Cardiac muscle cell (in vitro differentiated cells and primary cell): ENCODE results near the gene OSBPL5. TPM values are rescaled to one million over a fixed set of nuclear protein-coding genes. Genes with fewer than 3 reads are reported as not detected.

Experiments used
- DNase-seq, 2 donors: peaks; one replicate each; pipeline versions ENCODE4 v3.0.0 to v3.0.0-alpha.2; 2010 to 2017; ENCODE audit warnings: low read depth in 1 of 2, low spot score in 1 of 2
- H3K27ac ChIP-seq: fragments of 200-600 bp; sonication (generic); 2 replicates; pipeline ENCODE4 v1.5.1; 2016
- H3K27me3 ChIP-seq: fragments of 200-600 bp; sonication (generic); 2 replicates; pipeline ENCODE4 v1.6.0; 2016; ENCODE audit warnings: control low read depth
- H3K36me3 ChIP-seq: fragments of 200-600 bp; sonication (generic); 2 replicates; pipeline ENCODE4 v1.5.1; 2016; ENCODE audit warnings: control low read depth
- H3K4me1 ChIP-seq: fragments of 200-600 bp; sonication (generic); 2 replicates; pipeline ENCODE4 v1.8.1; 2017; ENCODE audit warnings: low read depth, mild to moderate bottlenecking, mixed run types
- H3K4me3 ChIP-seq: fragments of 200-600 bp; sonication (generic); 2 replicates; pipeline ENCODE4 v1.5.1; 2016; ENCODE audit warnings: mild to moderate bottlenecking
- H3K9me3 ChIP-seq: fragments of 200-600 bp; sonication (generic); 2 replicates; pipeline ENCODE4 v1.5.1; 2017; ENCODE audit warnings: low read depth, mild to moderate bottlenecking, control low read depth
- CTCF ChIP-seq: IDR thresholded peaks from 2 replicates; pipeline ENCODE4 v1.5.1; 2012; ENCODE audit warnings: low read depth, mild to moderate bottlenecking, low read length
- polyA plus RNA-seq: library from polyadenylated mRNA; unstranded; fragments of >200 nt; fragmentation: Nextera tagmentation; extraction: Ambion mirVana; gene quantifications from 2 replicates; pipeline ENCODE4 v1.2.1, GENCODE V29; 2016
- total RNA-seq: library from RNA; depleted of rRNA; stranded (reverse); fragments of >200 nt; gene quantifications from 2 replicates; pipeline ENCODE4 v1.2.3, GENCODE V29; 2016

The OSBPL5 gene
- total and polyA plus RNA-seq, 2 experiments from 2014 or later = 20.9 to 33.9 TPM

- no peak for DNase-seq
- TF ChIP-seq CTCF = no peak
- H3K27me3 ChIP-seq = peaks cover 65% of the 10 kb centered on the region
- H3K36me3 ChIP-seq = no peaks in the 10 kb centered on the region
- H3K4me1 ChIP-seq = no peaks in the 10 kb centered on the region
- H3K27ac ChIP-seq = no peak overlapping the region
- H3K4me3 ChIP-seq = no peak overlapping the region
- no peaks in the 10 kb centered on the region for H3K9me3 ChIP-seq
Measured at GRCh38 chr11:3200388-3201111, 35.4 kb upstream of the OSBPL5 start.

- H3K4me3 ChIP-seq = no peak overlapping the region
- no peaks in the 10 kb centered on the region for H3K9me3 ChIP-seq
- H3K27me3 ChIP-seq = peaks cover 57% of the 10 kb centered on the region
- no peak overlapping the region for H3K27ac ChIP-seq
- TF ChIP-seq CTCF = no peak
- H3K36me3 ChIP-seq = no peaks in the 10 kb centered on the region
- DNase-seq = no peak
- H3K4me1 ChIP-seq = no peaks in the 10 kb centered on the region
Measured at GRCh38 chr11:3199537-3200295, 34.6 kb upstream of the OSBPL5 start.

GRCh38 chr11:3198815-3199214 is 33.7 kb upstream of the OSBPL5 start:
- no peak for TF ChIP-seq CTCF
- H3K27me3 ChIP-seq = peaks cover 48% of the 10 kb centered on the region
- no peak for DNase-seq

GRCh38 chr11:3197878-3198528 is 32.9 kb upstream of the OSBPL5 start:
- no peaks in the 10 kb centered on the region for H3K9me3 ChIP-seq
- H3K27ac ChIP-seq = no peak overlapping the region
- H3K4me1 ChIP-seq = no peaks in the 10 kb centered on the region
- H3K36me3 ChIP-seq = no peaks in the 10 kb centered on the region
- peaks cover 40% of the 10 kb centered on the region for H3K27me3 ChIP-seq
- no peak for DNase-seq
- TF ChIP-seq CTCF = no peak
- H3K4me3 ChIP-seq = no peak overlapping the region

More at GRCh38 chr11:3198815-3199214, 33.7 kb upstream of the OSBPL5 start:
- Histone ChIP-seq H3K4me1 (no peaks in the 10 kb centered on the region), H3K4me3 (no peak overlapping the region), H3K36me3 (no peaks in the 10 kb centered on the region), H3K9me3 (no peaks in the 10 kb centered on the region), H3K27ac (no peak overlapping the region)

GRCh38 chr11:3197044-3197695 is 32.1 kb upstream of the OSBPL5 start:
- Histone ChIP-seq H3K4me3 (no peak overlapping the region), H3K4me1 (no peaks in the 10 kb centered on the region), H3K36me3 (no peaks in the 10 kb centered on the region), H3K27ac (no peak overlapping the region), H3K9me3 (no peaks in the 10 kb centered on the region), H3K27me3 (peaks cover 32% of the 10 kb centered on the region)
- DNase-seq = no peak
- TF ChIP-seq CTCF = no peak
